ENCODE results near the gene TEX22. TPM values are rescaled to one million over a fixed set of nuclear protein-coding genes. Genes with fewer than 3 reads are reported as not detected.

TEX22 gene
- total RNA-seq, 1 donor from 2014 or later = under 0.01 TPM

- no peak for DNase-seq (ENCODE audit: low read depth in 2 of 2)
Observed at GRCh38 chr14:105455766-105456660, 57.7 kb downstream of the TEX22 start.

- no peak for DNase-seq (ENCODE audit: low read depth in 2 of 2)
Observed at GRCh38 chr14:105456736-105457617, 58.6 kb downstream of the TEX22 start.

- no peak for DNase-seq (ENCODE audit: low read depth in 2 of 2)
Observed at GRCh38 chr14:105458010-105458409, 59.7 kb downstream of the TEX22 start.

- DNase-seq (ENCODE audit: low read depth in 2 of 2) = no peak
Observed at GRCh38 chr14:105458571-105458970, 60.2 kb downstream of the TEX22 start.

GRCh38 chr14:105460116-105460515 is 61.8 kb downstream of the TEX22 start:
- DNase-seq (ENCODE audit: low read depth in 2 of 2) = no peak

- DNase-seq (ENCODE audit: low read depth in 2 of 2) = no peak
Observed at GRCh38 chr14:105460616-105461015, 62.3 kb downstream of the TEX22 start.

- DNase-seq (ENCODE audit: low read depth in 2 of 2) = no peak
Observed at GRCh38 chr14:105461903-105462302, 63.6 kb downstream of the TEX22 start.

Other genes with a start within 250 kb of the TEX22 start
- 37.5 and 45.5 TPM in 2 replicates for gene JAG2, start 229.8 kb upstream of the TEX22 start, total RNA-seq
- gene NUDT14, start 217.2 kb upstream of the TEX22 start, total RNA-seq = 54.4 and 76.2 TPM in 2 replicates
- 33.4 and 54.1 TPM in 2 replicates for gene BTBD6, start 150.0 kb upstream of the TEX22 start, total RNA-seq
- 20.8 and 27.1 TPM in 2 replicates for gene BRF1, start 97.5 kb upstream of the TEX22 start, total RNA-seq
- gene PACS2, start 83.8 kb upstream of the TEX22 start, total RNA-seq = 30.3 and 54.6 TPM in 2 replicates
- 23.5 and 31.7 TPM in 2 replicates for gene MTA1, start 21.3 kb downstream of the TEX22 start, total RNA-seq
- 137 and 173 TPM in 2 replicates for gene CRIP2, start 76.3 kb downstream of the TEX22 start, total RNA-seq
- 0.38 and 0.90 TPM in 2 replicates for gene CRIP1, start 88.3 kb downstream of the TEX22 start, total RNA-seq
- gene TEDC1, start 92.7 kb downstream of the TEX22 start, total RNA-seq = 7.1 and 9.9 TPM in 2 replicates
- 6.4 and 9.5 TPM in 2 replicates for gene TMEM121, start 128.0 kb downstream of the TEX22 start, total RNA-seq

Data from dermis microvascular lymphatic vessel endothelial cell (primary cell).